ENCODE measurements around the gene PTPRR. TPM values are rescaled to one million over a fixed set of nuclear protein-coding genes. Genes with fewer than 3 reads are reported as not detected.
A peak's percentile ranks its signal among the peaks of the same experiment; 100 is the strongest.

PTPRR gene
- total and polyA plus RNA-seq, 11 donors = 0.21 to 1.0 (median 0.40) TPM; not detected in 1

DNA sequence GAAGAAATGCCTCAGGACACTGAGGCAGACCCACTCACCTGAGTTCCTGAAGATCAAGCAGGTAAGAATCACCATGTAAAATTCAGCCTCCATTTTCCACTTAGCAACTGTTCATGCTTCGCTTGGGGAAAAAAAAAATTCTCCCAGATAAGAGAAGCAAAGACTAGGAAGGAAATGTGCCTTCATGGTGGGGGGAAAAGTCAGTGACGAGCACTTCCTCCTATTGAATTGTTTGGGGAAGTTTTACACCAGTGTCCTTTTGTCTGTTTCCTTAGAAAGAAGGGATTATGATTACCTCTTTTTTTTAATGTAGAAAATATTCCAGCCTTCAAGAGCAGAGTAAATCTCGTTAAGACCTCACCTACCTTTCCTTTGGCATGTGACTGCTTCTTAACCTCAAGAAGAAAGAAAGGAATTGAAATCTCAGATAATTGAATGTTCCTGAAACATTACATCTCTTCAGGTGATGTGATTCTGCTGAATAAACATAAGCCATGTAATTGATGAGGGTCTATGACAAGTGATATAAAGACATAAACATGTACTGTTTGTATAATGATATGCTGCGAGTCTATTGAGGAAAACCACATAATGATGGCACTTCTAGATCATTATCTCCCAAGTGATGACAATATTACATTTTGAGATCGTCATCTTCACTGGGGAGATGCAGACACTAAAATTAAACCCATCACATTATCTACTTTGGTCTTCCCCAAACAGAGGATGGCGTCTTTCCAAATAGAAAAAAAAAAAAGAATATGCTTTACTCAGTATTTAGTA lies 283.0 kb downstream of the PTPRR start, which contains the start of gene PTPRB:
TSS of gene PTPRB (minus strand) at position 127 of the 783 bp plus-strand sequence. CDS start at position 93, 34 bp downstream.
- H3K36me3 ChIP-seq = no peaks in the 10 kb centered on the region
- H3K9me3 ChIP-seq = no peaks in the 10 kb centered on the region
- DNase-seq (no peak), ATAC-seq (peak in 2 of 4 donors; percentile 29 to 76)
- H3K4me1 ChIP-seq = peaks cover 0 to 14% (median 0%) of the 10 kb centered on the region in 12 donors
- no peak for TF ChIP-seq POLR2A (IDR thresholded peaks at IDR 0.05)
- TF ChIP-seq, protein P1, sequence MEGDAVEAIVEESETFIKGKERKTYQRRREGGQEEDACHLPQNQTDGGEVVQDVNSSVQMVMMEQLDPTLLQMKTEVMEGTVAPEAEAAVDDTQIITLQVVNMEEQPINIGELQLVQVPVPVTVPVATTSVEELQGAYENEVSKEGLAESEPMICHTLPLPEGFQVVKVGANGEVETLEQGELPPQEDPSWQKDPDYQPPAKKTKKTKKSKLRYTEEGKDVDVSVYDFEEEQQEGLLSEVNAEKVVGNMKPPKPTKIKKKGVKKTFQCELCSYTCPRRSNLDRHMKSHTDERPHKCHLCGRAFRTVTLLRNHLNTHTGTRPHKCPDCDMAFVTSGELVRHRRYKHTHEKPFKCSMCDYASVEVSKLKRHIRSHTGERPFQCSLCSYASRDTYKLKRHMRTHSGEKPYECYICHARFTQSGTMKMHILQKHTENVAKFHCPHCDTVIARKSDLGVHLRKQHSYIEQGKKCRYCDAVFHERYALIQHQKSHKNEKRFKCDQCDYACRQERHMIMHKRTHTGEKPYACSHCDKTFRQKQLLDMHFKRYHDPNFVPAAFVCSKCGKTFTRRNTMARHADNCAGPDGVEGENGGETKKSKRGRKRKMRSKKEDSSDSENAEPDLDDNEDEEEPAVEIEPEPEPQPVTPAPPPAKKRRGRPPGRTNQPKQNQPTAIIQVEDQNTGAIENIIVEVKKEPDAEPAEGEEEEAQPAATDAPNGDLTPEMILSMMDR (IDR thresholded peaks at IDR 0.05) = no peak
- intact Hi-C loops (cut with DNase I) = no loop called here
- peak within 1 kb of the TSS in 11 of 12 donors; percentile 17 to 57 (median 47) for H3K4me3 ChIP-seq
- H3K27ac ChIP-seq = peak within 1 kb of the TSS; percentile 43 to 88 (median 72)
- H3K27me3 ChIP-seq = no peaks in the 10 kb centered on the region
- WGBS, 4 donors = 46 to 57% (median 50%) methylated on average over 6 of the region's 6 CpGs

DNA sequence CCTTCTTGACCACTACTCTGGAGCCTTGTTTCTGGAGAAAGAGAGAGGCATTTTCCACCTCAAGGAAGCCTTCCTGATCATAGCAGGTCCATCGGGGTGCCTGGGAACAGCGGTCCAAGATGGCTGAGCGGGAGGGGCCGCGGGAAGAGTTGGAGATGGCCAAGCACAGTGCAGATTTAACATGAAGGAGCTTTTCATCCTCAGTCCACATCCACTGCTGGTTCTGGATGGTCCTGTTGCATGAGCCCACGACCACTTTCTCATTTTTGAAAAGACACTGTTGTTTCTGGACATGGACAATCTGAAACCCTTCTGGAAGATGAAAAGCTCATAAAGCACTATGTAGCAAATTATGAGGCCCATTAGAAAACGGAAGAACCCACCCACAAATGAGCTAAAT lies 284.8 kb downstream of the PTPRR start:
- Histone ChIP-seq H3K36me3 (no peaks in the 10 kb centered on the region), H3K4me1 (peaks cover 0 to 14% (median 0%) of the 10 kb centered on the region in 12 donors), H3K4me3 (peak overlapping the region in 10 of 12 donors; percentile 18 to 57 (median 50)), H3K27me3 (no peaks in the 10 kb centered on the region), H3K27ac (peak overlapping the region in 9 of 12 donors; percentile 22 to 88 (median 75)), H3K9me3 (no peaks in the 10 kb centered on the region)
- intact Hi-C loops (cut with DNase I) = no loop called here
- DNase-seq (no peak), ATAC-seq (peak in 1 of 4 donors; percentile 37)
- WGBS, 4 donors = 62 to 83% (median 72%) methylated on average over 7 of the region's 7 CpGs
- TF ChIP-seq POLR2A (IDR thresholded peaks at IDR 0.05) = no peak
- TF ChIP-seq, protein P1 (IDR thresholded peaks at IDR 0.05) = no peak

DNA sequence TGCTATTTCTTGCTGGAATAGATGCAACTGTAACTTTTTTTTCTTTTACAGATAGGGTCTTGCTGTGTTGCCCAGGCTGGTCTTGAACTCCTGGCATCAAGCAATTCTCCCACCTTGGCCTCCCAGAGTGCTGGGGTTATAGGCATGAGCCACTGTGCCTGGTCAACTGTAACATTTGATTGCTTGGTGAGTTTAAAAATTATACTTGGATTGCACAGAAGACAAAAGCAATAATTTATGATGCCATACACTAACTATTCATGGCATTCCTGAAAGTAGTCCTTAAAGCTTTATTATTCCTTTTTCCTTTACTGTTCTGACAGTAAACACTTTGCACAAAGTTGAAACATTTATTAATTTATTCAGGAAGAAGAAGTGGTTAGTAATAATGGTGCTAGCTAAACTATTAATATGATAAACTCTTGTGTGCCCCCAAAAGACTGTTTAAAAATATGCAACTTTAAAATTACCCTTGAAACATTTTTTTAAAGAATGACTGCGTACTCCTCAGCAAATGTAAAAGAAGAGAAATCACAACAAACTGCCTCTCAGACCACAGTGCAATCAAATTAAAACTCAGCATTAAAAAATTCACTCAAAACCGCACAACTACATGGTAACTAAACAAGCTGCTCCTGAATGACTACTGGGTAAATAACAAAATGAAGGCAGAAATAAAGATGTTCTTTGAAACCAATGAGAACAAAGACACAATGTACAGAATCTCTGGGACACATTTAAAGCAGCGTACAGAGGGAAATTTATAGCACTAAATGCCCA lies 291.6 kb downstream of the PTPRR start:
- Histone ChIP-seq H3K9me3 (no peaks in the 10 kb centered on the region), H3K4me1 (peaks cover 0 to 14% (median 0%) of the 10 kb centered on the region in 12 donors), H3K36me3 (no peaks in the 10 kb centered on the region), H3K27me3 (no peaks in the 10 kb centered on the region), H3K4me3 (peak overlapping the region in 3 of 12 donors; percentile 17 to 37 (median 35)), H3K27ac (peak overlapping the region in 8 of 12 donors; percentile 6 to 59 (median 30))
- ATAC-seq (no peak), DNase-seq (no peak)
- no peak for TF ChIP-seq POLR2A (IDR thresholded peaks at IDR 0.05)
- TF ChIP-seq, protein P1 (IDR thresholded peaks at IDR 0.05) = no peak
- intact Hi-C loops (cut with DNase I) = no loop called here
- WGBS, 4 donors = 71 to 79% (median 74%) methylated on average over 3 of the region's 3 CpGs

DNA sequence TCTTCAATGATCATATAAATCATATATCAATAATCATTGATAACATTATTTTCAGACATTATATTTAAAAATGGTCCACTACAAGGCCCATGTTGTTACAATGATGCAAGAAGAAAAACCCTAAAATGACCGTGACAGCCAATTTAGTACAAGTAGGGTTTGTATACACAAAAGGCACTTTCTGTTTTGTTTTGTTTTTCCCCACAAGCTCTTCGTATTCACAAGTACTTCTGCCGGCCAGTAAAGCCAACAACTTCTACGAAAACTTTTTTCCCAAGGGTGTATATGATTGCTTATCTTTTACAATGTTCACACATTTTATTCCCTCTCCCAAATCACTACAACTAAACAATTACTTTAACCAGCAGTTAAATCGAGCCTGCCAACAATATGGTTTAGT lies 292.9 kb downstream of the PTPRR start:
- H3K27ac ChIP-seq = peak overlapping the region in 10 of 12 donors; percentile 6 to 59 (median 36)
- H3K27me3 ChIP-seq = no peaks in the 10 kb centered on the region
- 40 to 54% (median 47%) methylated on average over 5 of the region's 5 CpGs for WGBS, 4 donors
- intact Hi-C loops (cut with DNase I) = no loop called here
- H3K36me3 ChIP-seq = no peaks in the 10 kb centered on the region
- peak overlapping the region in 10 of 12 donors; percentile 13 to 37 (median 24) for H3K4me3 ChIP-seq
- no peaks in the 10 kb centered on the region for H3K9me3 ChIP-seq
- DNase-seq (no peak), ATAC-seq (no peak)
- no peak for TF ChIP-seq POLR2A (IDR thresholded peaks at IDR 0.05)
- TF ChIP-seq, protein P1 (IDR thresholded peaks at IDR 0.05) = no peak
- peaks cover 0 to 14% (median 0%) of the 10 kb centered on the region in 12 donors for H3K4me1 ChIP-seq

All from heart left ventricle (tissue), 16 donors.